ENCODE data around the gene ABCG4. TPM values are rescaled to one million over a fixed set of nuclear protein-coding genes. Genes with fewer than 3 reads are reported as not detected.
"Not testable (repeated sequence)": the region's sequence is repeated elsewhere in the genome, so short reads cannot be mapped to it uniquely, and the experiment has no call there.

Gene ABCG4
- total RNA-seq, result 1.5 TPM
- long read RNA-seq, partial matches to known transcripts, result 1 of 2 reads
- long read RNA-seq, other reads (novel, unspliced or antisense), result 1 of 2 reads

GRCh38 chr11:119149018-119149785 lies at the start of gene ABCG4:
ABCG4 (plus strand) TSS chr11:119149052; CDS start chr11:119149966, 914 bp downstream.
- DNase-seq, result peak; percentile 53
- intact Hi-C loops (cut with DNase I), result loop anchor here (5.0 to 10.0 kb wide), 2 partner anchors 48 to 176 kb away; no protein-coding TSS in a partner anchor
- ATAC-seq (ENCODE audit: poor library complexity), result peak; percentile 76

DNA sequence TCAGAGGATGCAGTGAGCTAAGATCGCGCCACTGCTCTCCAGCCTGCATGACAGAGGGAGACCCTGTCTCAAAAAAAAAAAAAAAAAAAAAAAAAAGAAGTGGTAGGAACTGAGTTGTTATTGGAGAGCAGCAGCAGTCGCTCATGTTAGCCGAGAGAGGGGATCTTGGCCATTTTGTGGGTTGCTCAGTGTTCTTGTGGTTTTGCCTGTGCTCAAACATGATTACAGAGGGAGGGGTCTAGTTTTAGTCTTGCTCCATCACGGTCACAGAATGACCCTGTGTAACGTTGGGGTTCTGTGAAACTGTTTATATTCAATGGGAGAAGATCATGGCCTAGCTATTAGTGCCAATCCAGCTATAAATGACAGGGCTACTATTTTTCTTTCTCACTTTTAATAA lies 49.1 kb upstream of the ABCG4 start:
- DNase-seq (no peak), ATAC-seq (ENCODE audit: poor library complexity) (no peak)
- intact Hi-C loops (cut with DNase I), result no loop called here

DNA sequence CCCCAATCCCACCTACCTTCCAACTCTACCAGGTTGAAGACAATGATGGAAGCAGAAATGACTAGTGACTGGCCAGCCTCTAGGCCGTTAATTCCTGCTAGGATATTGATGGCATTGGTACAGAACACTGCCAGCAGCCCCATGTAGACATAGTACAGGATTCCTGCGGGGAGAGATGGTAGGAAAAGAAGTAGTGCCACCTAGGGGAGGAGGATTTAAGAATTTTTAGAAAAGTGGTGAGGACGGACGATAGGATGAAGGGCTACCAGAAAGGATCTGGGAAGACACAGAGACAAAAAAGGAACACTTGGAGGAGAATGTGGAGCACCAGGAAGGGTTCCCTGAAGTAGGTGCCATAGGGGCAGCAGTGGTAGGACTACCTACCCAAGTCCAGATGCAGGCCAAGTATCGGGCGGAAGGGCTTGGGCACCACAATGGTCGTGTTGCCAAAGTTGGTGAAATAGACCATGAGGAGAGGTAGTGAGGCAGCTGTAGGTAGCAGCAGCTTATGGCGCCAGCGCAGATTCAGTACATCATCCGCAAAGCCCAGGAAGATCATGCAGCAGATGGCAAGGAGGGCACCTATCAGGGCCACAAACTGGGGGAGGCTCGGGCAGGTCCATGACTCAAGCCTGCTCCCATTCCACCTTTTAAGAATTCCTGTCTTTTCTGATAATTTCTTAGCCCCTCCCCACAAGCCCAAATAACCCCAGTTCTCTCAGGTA lies 48.4 kb upstream of the ABCG4 start:
- ATAC-seq (ENCODE audit: poor library complexity) (no peak), DNase-seq (no peak)
- intact Hi-C loops (cut with DNase I), result no loop called here

- intact Hi-C loops (cut with DNase I), result no loop called here
- DNase-seq, result no peak
- peak; percentile 2 for ATAC-seq (ENCODE audit: poor library complexity)
These were observed 47.7 kb upstream of the ABCG4 start for GRCh38 chr11:119100994-119101758.

GRCh38 chr11:119101759-119102423 lies 47.0 kb upstream of the ABCG4 start, which contains the start of gene DPAGT1:
DPAGT1 (minus strand) TSS chr11:119101853; CDS start chr11:119101655, 198 bp downstream.
- ATAC-seq (ENCODE audit: poor library complexity) (peak; percentile 96), DNase-seq (peak; percentile 91)
- intact Hi-C loops (cut with DNase I), result no loop called here

DNA sequence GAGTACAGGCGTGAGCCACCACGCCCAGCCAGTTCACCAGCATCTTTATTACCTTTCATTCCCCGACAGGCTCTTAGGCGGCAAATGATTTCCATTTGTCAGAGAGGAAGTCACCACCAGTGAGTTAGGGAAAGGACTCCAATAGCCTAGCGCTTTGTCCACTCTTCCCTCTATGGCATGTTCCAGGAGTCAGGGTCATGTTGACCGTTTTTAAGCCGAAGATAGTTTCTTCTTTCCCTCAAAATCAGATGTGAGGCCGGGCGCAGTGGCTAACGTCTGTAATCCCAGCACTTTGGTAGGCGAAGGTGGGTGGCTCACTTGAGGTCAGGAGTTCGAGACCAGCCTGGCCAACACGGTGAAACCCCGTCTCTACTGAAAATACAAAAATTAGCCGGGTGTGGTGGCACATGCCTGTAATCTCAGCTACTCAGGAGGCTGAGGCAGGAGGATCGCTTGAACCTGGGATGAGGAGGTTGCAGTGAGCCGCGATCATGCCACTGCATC lies 45.6 kb upstream of the ABCG4 start:
- intact Hi-C loops (cut with DNase I); DNase-seq; ATAC-seq (ENCODE audit: poor library complexity): not testable (repeated sequence)

GRCh38 chr11:119103793-119104192 lies 45.1 kb upstream of the ABCG4 start:
- intact Hi-C loops (cut with DNase I), result no loop called here
- no peak for ATAC-seq (ENCODE audit: poor library complexity)
- DNase-seq, result no peak

DNA sequence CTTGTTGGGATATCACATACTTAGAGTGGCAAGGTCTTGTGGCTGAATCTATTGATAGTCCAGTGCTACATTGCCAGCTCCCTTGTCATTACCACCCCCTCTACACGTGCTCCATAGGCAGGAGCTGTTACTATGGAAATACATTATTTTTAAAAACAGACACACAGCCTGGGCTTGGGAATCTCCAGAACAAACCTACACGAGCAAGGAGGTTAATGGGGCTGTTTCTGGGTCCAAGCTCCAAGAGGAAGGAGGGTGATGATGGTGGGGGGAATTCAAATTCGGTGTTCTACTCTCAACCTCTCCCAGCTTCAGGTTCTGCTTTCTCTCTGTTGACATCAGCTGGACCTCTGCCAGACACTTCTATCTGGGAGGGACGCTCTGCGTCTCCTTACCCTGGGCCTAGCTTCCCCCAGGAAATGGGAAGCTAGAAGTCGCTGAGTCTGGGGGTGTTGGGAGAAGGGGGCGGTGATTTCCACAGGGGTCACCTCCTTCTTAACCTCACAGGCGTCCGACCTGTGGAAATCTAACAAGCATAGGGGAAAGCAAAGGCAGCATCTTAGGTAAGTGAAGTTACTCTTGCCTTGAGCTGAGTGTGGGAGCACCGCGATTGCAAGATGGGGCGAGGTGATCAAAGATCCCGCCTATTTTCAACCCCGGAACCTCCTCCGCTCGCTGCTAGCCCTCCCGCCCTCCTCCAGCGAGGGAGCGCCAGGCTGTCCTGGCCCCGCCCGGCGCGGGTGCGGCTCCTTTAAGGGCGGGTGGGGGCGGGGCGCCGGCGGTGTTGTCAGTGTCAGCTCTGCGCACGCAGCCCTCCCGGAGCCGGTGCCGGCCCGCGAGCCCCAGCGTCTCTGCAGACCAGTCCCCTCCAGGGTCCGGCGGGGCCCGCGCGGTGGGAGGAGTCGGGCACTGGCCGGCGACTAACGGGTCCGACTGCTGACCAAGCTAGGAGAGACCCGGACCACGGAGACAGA lies 42.0 kb upstream of the ABCG4 start, which contains the start of gene C2CD2L:
Gene C2CD2L, plus strand, starts transcription at position 781 of the 974 bp plus-strand sequence. CDS start 398 bp downstream, outside the sequence.
- intact Hi-C loops (cut with DNase I), result no loop called here

DNA sequence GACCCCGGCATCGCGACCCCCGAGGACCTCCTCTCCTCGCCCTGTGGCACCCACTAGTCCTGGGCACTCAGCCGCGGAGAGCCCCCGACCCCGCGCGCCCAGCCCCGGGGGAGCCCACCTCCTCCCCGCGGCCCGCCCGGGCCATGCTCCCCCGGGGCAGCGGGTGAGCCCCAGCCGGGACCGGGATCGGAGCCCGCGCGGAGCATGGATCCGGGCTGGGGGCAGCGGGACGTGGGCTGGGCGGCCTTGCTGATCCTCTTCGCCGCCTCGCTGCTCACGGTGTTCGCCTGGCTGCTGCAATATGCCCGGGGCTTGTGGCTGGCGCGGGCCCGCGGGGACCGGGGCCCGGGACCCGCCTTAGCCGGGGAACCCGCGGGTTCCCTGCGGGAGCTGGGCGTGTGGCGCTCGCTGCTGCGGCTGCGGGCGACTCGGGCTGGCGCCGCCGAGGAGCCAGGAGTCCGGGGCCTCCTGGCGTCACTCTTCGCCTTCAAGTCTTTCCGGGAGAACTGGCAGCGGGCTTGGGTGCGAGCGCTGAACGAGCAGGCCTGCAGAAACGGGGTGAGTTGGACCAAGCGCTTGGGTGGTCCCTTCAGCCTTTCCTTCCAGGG lies 41.2 kb upstream of the ABCG4 start:
- intact Hi-C loops (cut with DNase I), result no loop called here
- peak; percentile 36 for ATAC-seq (ENCODE audit: poor library complexity)
- no peak for DNase-seq

More for the DNA sequence above, 42.0 kb upstream of the ABCG4 start, which contains the start of gene C2CD2L:
- DNase-seq (peak; percentile 95), ATAC-seq (ENCODE audit: poor library complexity) (peak; percentile 95)

DNA sequence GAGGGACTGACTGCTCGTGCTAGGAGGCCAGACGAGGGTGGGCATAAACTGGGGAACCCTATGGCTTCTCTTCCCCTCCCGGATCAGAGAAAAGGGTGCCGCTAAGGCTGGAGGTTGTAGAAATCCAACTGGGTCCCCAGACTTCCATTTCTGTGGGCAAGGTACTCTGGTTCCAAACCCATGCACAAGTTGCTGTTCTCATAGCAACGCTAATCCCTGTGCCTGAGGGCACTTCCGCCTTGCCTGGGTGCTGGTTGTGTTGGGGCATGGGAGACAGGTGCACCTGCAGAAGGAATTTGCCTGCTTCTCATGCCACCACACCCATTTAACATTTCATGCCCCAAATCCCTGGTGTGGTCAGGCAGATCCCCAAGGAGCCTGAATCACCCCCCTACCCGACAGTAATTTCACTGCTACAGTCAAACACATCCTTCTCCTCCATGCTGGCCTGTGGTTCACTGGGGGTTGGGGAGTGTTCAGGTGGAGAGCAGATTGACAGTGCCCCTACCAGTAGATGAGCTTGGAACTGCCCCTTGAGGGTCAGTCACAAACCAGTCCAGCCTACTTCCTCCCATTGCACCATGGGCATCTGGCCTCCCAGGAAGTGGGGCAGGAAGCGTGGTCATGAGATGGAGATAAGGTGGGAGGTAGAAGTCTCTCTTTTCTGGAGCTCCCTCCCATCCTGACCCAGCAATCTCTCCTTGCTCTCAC lies 40.6 kb upstream of the ABCG4 start:
- ATAC-seq (ENCODE audit: poor library complexity), result no peak
- intact Hi-C loops (cut with DNase I), result no loop called here
- no peak for DNase-seq

- ATAC-seq (ENCODE audit: poor library complexity), result no peak
- intact Hi-C loops (cut with DNase I), result no loop called here
- no peak for DNase-seq
These were observed 40.0 kb upstream of the ABCG4 start for GRCh38 chr11:119108857-119109221.

GRCh38 chr11:119109843-119110242 lies 39.0 kb upstream of the ABCG4 start:
- DNase-seq, result no peak
- no peak for ATAC-seq (ENCODE audit: poor library complexity)
- intact Hi-C loops (cut with DNase I), result no loop called here

DNA sequence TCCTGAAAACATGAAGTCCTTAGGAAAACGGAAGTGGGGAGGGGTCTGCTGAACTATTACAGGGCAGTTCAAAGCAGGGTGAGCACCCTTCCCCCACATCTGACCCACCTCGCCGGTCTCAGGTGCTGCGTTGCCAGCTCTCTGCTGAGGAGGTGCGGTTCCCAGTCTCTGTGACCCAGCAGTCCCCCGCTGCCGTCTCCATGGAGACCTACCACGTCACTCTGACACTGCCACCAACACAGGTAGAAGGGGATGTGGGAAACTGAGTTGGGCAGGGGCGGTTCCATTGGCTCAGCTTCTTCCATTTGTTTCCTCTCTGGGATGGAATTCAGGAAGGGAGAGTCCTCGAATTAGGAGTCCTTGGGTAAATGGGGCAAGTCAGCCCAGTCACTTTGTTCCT lies 38.4 kb upstream of the ABCG4 start:
- intact Hi-C loops (cut with DNase I), result no loop called here
- no peak for DNase-seq

GRCh38 chr11:119111361-119111925 lies 37.4 kb upstream of the ABCG4 start:
- ATAC-seq (ENCODE audit: poor library complexity) (no peak), DNase-seq (no peak)
- intact Hi-C loops (cut with DNase I), result no loop called here

More for the DNA sequence above, 38.4 kb upstream of the ABCG4 start:
- ATAC-seq (ENCODE audit: poor library complexity), result no peak

- ATAC-seq (ENCODE audit: poor library complexity) (no peak), DNase-seq (no peak)
- intact Hi-C loops (cut with DNase I), result no loop called here
These were observed 36.4 kb upstream of the ABCG4 start for GRCh38 chr11:119112314-119113020.
